K562 (cell line): ENCODE data around the gene TRIM33. TPM values are rescaled to one million over a fixed set of nuclear protein-coding genes. Genes with fewer than 3 reads are reported as not detected.

Experiments used
- ATAC-seq: fragments of 200-7000 bp; cut with Tn5 transposase; 3 replicates; pipeline ENCODE4 v1.9.1; 2020; ENCODE audit warnings: moderate library complexity
- BruUV-seq: library from RNA; stranded (reverse); fragments of 400-500 nt; replicated peaks from 2 replicates; lab custom pipeline; 2021; lab: Mats Ljungman, UMichigan
- CTCF ChIA-PET: fragments of 300-600 bp; formaldehyde crosslinking; extraction: SDS; loops from one replicate; lab custom pipeline; 2021; ENCODE audit warnings: low intra/inter-chr PET ratio; lab: Yijun Ruan, JAX
- POLR2A ChIA-PET: fragments of 300-600, 350-650 bp; sonication (Branson Sonifier 250); formaldehyde crosslinking; extraction: SDS; loops from one replicate; lab custom pipeline; 2021; ENCODE audit warnings: antibody characterized with exemption, inconsistent platforms; lab: Yijun Ruan, JAX
- DNase-seq, 4 experiments: peaks; one replicate each; pipeline versions ENCODE4 v3.0.0 to v3.0.0-alpha.2; 2011 to 2018; ENCODE audit warnings: low spot score in 3 of 4, mixed read lengths in 3 of 4; ENCODE audit errors: extremely low read depth in 1 of 4
- FAIRE-seq: peaks from 2 replicates; lab custom pipeline; 2011; peaks lifted over from hg19 to GRCh38; lab: Jason Lieb, UNC
- H2AFZ ChIP-seq: 2 replicates; pipeline ENCODE4 v1.6.0; 2011; ENCODE audit warnings: low read depth, low read length, control low read depth, inconsistent platforms
- H3K27ac ChIP-seq: fragments of 200-600 bp; 3 replicates; pipeline ENCODE4 v1.8.0; 2011; ENCODE audit warnings: low read depth, mild to moderate bottlenecking, control low read depth, inconsistent platforms, low read length, moderate library complexity, mixed read lengths; ENCODE audit errors: extremely low read depth
- H3K27me3 ChIP-seq, 2 experiments: fragments of 300-600 bp in 1 of 2; 2 replicates in 1 of 2; 3 replicates in 1 of 2; pipeline versions ENCODE4 v1.6.0 to v1.8.0; 2011; ENCODE audit warnings: inconsistent platforms in 2 of 2, low read length in 2 of 2, mild to moderate bottlenecking in 1 of 2, mixed read lengths in 1 of 2, moderate library complexity in 1 of 2; ENCODE audit not compliant: control insufficient read depth in 2 of 2, insufficient read depth in 2 of 2
- H3K36me3 ChIP-seq: fragments of 300-600 bp; 3 replicates; pipeline ENCODE4 v1.8.0; 2011; ENCODE audit warnings: mild to moderate bottlenecking, low read length, inconsistent platforms; ENCODE audit not compliant: control insufficient read depth, insufficient read depth
- H3K4me1 ChIP-seq, 2 experiments: fragments of 200-600 bp in 1 of 2; replicated peaks in 1 of 2; 2 replicates in 1 of 2; 3 replicates in 1 of 2; pipeline versions ENCODE4 v1.5.1 to v1.8.0; 2011; ENCODE audit warnings: inconsistent platforms in 2 of 2, low read length in 2 of 2, mild to moderate bottlenecking in 1 of 2, mixed read lengths in 1 of 2, moderate library complexity in 1 of 2; ENCODE audit not compliant: control insufficient read depth in 2 of 2, insufficient read depth in 2 of 2
- H3K4me2 ChIP-seq: 2 replicates; pipeline ENCODE4 v1.6.1; 2011; ENCODE audit warnings: low read length, control low read depth, inconsistent platforms, mixed read lengths; ENCODE audit not compliant: insufficient read depth
- H3K4me3 ChIP-seq: fragments of 200-600 bp; sonication (generic), shearing (Covaris generic); 2 replicates; pipeline ENCODE4 v1.5.1; 2016; ENCODE audit warnings: control low read depth, inconsistent platforms
- H3K79me2 ChIP-seq: fragments of 200-600 bp; 3 replicates; pipeline ENCODE4 v1.8.0; 2011; ENCODE audit warnings: low read length, inconsistent platforms; ENCODE audit not compliant: control insufficient read depth, insufficient read depth
- H3K9ac ChIP-seq, 2 experiments: 2 replicates each; pipeline versions ENCODE4 v1.6.0 to v1.6.1; 2011; ENCODE audit warnings: low read depth in 2 of 2, low read length in 2 of 2, control low read depth in 1 of 2, inconsistent platforms in 1 of 2, mild to moderate bottlenecking in 1 of 2, mixed read lengths in 1 of 2; ENCODE audit not compliant: insufficient read depth in 1 of 2
- H3K9me1 ChIP-seq: one replicate; pipeline ENCODE4 v1.6.0; 2011; ENCODE audit warnings: inconsistent platforms, mild to moderate bottlenecking, low read length, moderate library complexity; ENCODE audit not compliant: control insufficient read depth, insufficient read depth
- H3K9me3 ChIP-seq: replicated peaks from 2 replicates; pipeline ENCODE4 v1.5.1; 2011; ENCODE audit warnings: low read depth, low read length, inconsistent platforms; ENCODE audit not compliant: control insufficient read depth, insufficient read depth
- H4K20me1 ChIP-seq: replicated peaks from 2 replicates; pipeline ENCODE4 v1.6.1; 2011; ENCODE audit warnings: low read length, inconsistent platforms, mixed read lengths; ENCODE audit not compliant: control insufficient read depth, insufficient read depth
- BHLHE40 ChIP-seq: IDR thresholded peaks from 2 replicates; pipeline ENCODE4 v1.6.1; 2011; ENCODE audit warnings: low read length, improper control_type of control experiment
- C11orf30 ChIP-seq: fragments of 450-650 bp; IDR thresholded peaks from 2 replicates; pipeline ENCODE4 v1.6.1; 2016; ENCODE audit warnings: low read depth, mild to moderate bottlenecking
- DNMT1 ChIP-seq: fragments of 450-650 bp; IDR thresholded peaks from 2 replicates; pipeline ENCODE4 v1.6.1; 2016; ENCODE audit warnings: antibody characterized with exemption, mild to moderate bottlenecking
- FOXA1 ChIP-seq: fragments of 450-650 bp; IDR thresholded peaks from 2 replicates; pipeline ENCODE4 v1.6.1; 2016; ENCODE audit warnings: mild to moderate bottlenecking, borderline replicate concordance
- KDM1A ChIP-seq, 2 experiments: fragments of 450-650 bp; IDR thresholded peaks; 2 replicates each; pipeline ENCODE4 v1.6.1; 2016; ENCODE audit warnings: mild to moderate bottlenecking in 2 of 2
- KLF13 ChIP-seq: fragments of 450-650 bp; IDR thresholded peaks from 2 replicates; pipeline ENCODE4 v1.6.1; 2016; ENCODE audit warnings: missing genetic modification characterization, low read depth, mild to moderate bottlenecking, missing compliant biosample characterization, moderate library complexity, borderline replicate concordance
- RBM15 ChIP-seq: fragments of 200-400 bp; formaldehyde crosslinking; IDR thresholded peaks from 2 replicates; pipeline ENCODE4 v1.6.1; 2018; ENCODE audit warnings: mild to moderate bottlenecking, low read length, moderate library complexity; ENCODE audit not compliant: insufficient read depth
- TRIM28 ChIP-seq: fragments of 450-650 bp; IDR thresholded peaks from 2 replicates; pipeline ENCODE4 v1.6.1; 2017
- ZC3H8 ChIP-seq: fragments of 450-650 bp; IDR thresholded peaks from 2 replicates; pipeline ENCODE4 v1.6.1; 2017
- ZEB2 ChIP-seq: fragments of 450-650 bp; IDR thresholded peaks from 2 replicates; pipeline ENCODE4 v1.6.1; 2016
- ZNF146 ChIP-seq: IDR thresholded peaks from one replicate; pipeline ENCODE4 v1.6.1; 2018; ENCODE audit warnings: missing compliant biosample characterization; ENCODE audit not compliant: unreplicated experiment
- WGBS: fragments of 100-300 bp; shearing (Covaris generic); methylation state at CpG from one replicate; pipeline ENCODE4 v1.1.6; 2016; ENCODE audit warnings: low coverage, mixed read lengths; ENCODE audit not compliant: insufficient coverage; ENCODE audit errors: missing lambda C conversion rate; 5-methylcytosine and 5-hydroxymethylcytosine counted together
- in situ Hi-C: fragments of 300-500 bp; cut with MboI; formaldehyde crosslinking; loops from 4 replicates; pipeline ENCODE4 v1.15.0; 2018; ENCODE audit warnings: inconsistent platforms, mixed read lengths
- intact Hi-C: fragments of 100-400 bp; cut with micrococcal nuclease; formaldehyde crosslinking; loops from 2 replicates; pipeline ENCODE4 v1.14.2; 2022
- polyA plus RNA-seq, 8 experiments: library from polyadenylated mRNA; depleted of rRNA in 4 of 8; stranded (reverse) in 5 of 8; unstranded in 3 of 8; fragments of >200 nt; fragmentation: Nextera tagmentation in 2 of 8; fragmentation: Illumina TruSeq in 1 of 8; extraction: Ambion mirVana in 2 of 8; extraction: Trizol in 1 of 8; gene quantifications; 2 replicates each; pipeline versions ENCODE4 v1.2.1 to v1.2.3, GENCODE V29; 2011 to 2014; ENCODE audit warnings: inconsistent platforms in 1 of 8, missing spikeins in 1 of 8
- total RNA-seq, 7 experiments: library from RNA; depleted of rRNA in 6 of 7; stranded (reverse); fragments of >200 nt in 6 of 7; fragmentation: Illumina TruSeq in 2 of 7; extraction: Trizol in 2 of 7; gene quantifications; 2 replicates each; pipeline versions ENCODE4 v1.2.1 to v1.2.3, GENCODE V29; 2011 to 2021; ENCODE audit warnings: low replicate concordance in 1 of 7
- TF ChIP-seq, protein P1 (sequence below): fragments of 250-450 bp; sonication (Bioruptor Pico); IDR thresholded peaks from 2 replicates; pipeline ENCODE4 v1.8.0; 2022; ENCODE audit warnings: moderate library complexity, mild to moderate bottlenecking, inconsistent platforms
- TF ChIP-seq, protein P2 (sequence below), 2 experiments: IDR thresholded peaks; 2 replicates each; pipeline ENCODE4 v1.6.1; 2012; ENCODE audit warnings: improper control_type of control experiment in 2 of 2, low read depth in 2 of 2, low read length in 2 of 2, borderline replicate concordance in 1 of 2

TRIM33 gene
- total and polyA plus RNA-seq, 9 of the 15 experiments (the other 6 are each of a cell fraction or from before 2014, with no cell fraction given): 9.3 to 58.4 (median 40.2) TPM

GRCh38 chr1:114437812-114438211, 73.2 kb downstream of the TRIM33 start:
- 96% methylated on average over 1 of the region's 1 CpG for WGBS
- Histone ChIP-seq H3K36me3 (peaks cover 38% of the 10 kb centered on the region), H3K9me3 (no peaks in the 10 kb centered on the region), H3K4me1 (no peaks in the 10 kb centered on the region), H3K4me2 (no peak overlapping the region), H3K4me3 (no peak overlapping the region), H3K79me2 (peaks cover 35% of the 10 kb centered on the region), H3K9me1 (no peaks in the 10 kb centered on the region), H3K27me3 (no peaks in the 10 kb centered on the region), H3K27ac (no peak overlapping the region), H3K9ac (no peak overlapping the region), H4K20me1 (no peaks in the 10 kb centered on the region), H2AFZ (no peak overlapping the region)
- DNase-seq (no peak), ATAC-seq (no peak), FAIRE-seq (no peak)
- ChIA-PET POLR2A (interaction anchor here (1.0 kb wide), 1 partner anchor 75 kb away, joined by 3 read pairs; no protein-coding TSS in a partner anchor), CTCF (no interaction called here)
- no peak for TF ChIP-seq FOXA1
- TF ChIP-seq, protein P1, sequence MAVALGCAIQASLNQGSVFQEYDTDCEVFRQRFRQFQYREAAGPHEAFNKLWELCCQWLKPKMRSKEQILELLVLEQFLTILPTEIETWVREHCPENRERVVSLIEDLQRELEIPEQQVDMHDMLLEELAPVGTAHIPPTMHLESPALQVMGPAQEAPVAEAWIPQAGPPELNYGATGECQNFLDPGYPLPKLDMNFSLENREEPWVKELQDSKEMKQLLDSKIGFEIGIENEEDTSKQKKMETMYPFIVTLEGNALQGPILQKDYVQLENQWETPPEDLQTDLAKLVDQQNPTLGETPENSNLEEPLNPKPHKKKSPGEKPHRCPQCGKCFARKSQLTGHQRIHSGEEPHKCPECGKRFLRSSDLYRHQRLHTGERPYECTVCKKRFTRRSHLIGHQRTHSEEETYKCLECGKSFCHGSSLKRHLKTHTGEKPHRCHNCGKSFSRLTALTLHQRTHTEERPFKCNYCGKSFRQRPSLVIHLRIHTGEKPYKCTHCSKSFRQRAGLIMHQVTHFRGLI (CRISPR knock-in tag): no peak
- no peak for TF ChIP-seq KDM1A (IDR thresholded peaks at IDR 0.05)
- in situ Hi-C loops (no loop called here), intact Hi-C loops (no loop called here)
- no TSS peak for BruUV-seq

- DNase-seq: no peak
- intact Hi-C loops: no loop called here
- ChIA-PET POLR2A (interaction anchor here (1.0 to 2.7 kb wide), 2 partner anchors 9 to 76 kb away, joined by 3 to 12 read pairs; no protein-coding TSS in a partner anchor), CTCF (no interaction called here)
- Histone ChIP-seq H3K4me2 (no peak overlapping the region), H3K4me3 (no peak overlapping the region), H3K9me3 (no peaks in the 10 kb centered on the region), H2AFZ (no peak overlapping the region), H3K9me1 (no peaks in the 10 kb centered on the region), H3K79me2 (peaks cover 32% of the 10 kb centered on the region), H3K27me3 (no peaks in the 10 kb centered on the region), H3K4me1 (no peaks in the 10 kb centered on the region), H4K20me1 (no peaks in the 10 kb centered on the region), H3K36me3 (peaks cover 41% of the 10 kb centered on the region), H3K27ac (no peak overlapping the region), H3K9ac (no peak overlapping the region)
- in situ Hi-C loops: no loop called here
- BruUV-seq: no TSS peak
- no peak for FAIRE-seq
- ATAC-seq: no peak
- 92% methylated on average over 3 of the region's 3 CpGs for WGBS
- TF ChIP-seq KLF13 (tag): no peak
- no peak for TF ChIP-seq BHLHE40
- TF ChIP-seq C11orf30: peak; percentile 28; the same call in 1 of the 2 replicates
- TF ChIP-seq RBM15: no peak
- no peak for TF ChIP-seq ZC3H8
- no peak for TF ChIP-seq DNMT1
- TF ChIP-seq, protein P2, sequence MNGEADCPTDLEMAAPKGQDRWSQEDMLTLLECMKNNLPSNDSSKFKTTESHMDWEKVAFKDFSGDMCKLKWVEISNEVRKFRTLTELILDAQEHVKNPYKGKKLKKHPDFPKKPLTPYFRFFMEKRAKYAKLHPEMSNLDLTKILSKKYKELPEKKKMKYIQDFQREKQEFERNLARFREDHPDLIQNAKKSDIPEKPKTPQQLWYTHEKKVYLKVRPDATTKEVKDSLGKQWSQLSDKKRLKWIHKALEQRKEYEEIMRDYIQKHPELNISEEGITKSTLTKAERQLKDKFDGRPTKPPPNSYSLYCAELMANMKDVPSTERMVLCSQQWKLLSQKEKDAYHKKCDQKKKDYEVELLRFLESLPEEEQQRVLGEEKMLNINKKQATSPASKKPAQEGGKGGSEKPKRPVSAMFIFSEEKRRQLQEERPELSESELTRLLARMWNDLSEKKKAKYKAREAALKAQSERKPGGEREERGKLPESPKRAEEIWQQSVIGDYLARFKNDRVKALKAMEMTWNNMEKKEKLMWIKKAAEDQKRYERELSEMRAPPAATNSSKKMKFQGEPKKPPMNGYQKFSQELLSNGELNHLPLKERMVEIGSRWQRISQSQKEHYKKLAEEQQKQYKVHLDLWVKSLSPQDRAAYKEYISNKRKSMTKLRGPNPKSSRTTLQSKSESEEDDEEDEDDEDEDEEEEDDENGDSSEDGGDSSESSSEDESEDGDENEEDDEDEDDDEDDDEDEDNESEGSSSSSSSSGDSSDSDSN (IDR thresholded peaks at IDR 0.05; ENCODE audit: borderline replicate concordance in 1 of 2, low read depth in 2 of 2, low read length in 2 of 2): no peak
- no peak for TF ChIP-seq TRIM28
- no peak for TF ChIP-seq ZEB2
- no peak for TF ChIP-seq ZNF146 (CRISPR knock-in tag)
These were observed 74.2 kb downstream of the TRIM33 start for GRCh38 chr1:114436799-114437198.
